DOHH2 (cell line): ENCODE results near the gene ZMAT1.

Experiments used
- H3F3A ChIP-seq: fragments of 200-600 bp; sonication (generic), shearing (Covaris generic); 2 replicates; pipeline ENCODE4 v1.6.0; 2016; ENCODE audit warnings: antibody characterized with exemption, mild to moderate bottlenecking; ENCODE audit not compliant: control insufficient read depth, insufficient read depth
- H3K27ac ChIP-seq: fragments of 200-600 bp; sonication (generic); 2 replicates; pipeline ENCODE4 v1.5.1; 2014; ENCODE audit warnings: low read depth, mild to moderate bottlenecking, low read length, moderate library complexity
- H3K27me3 ChIP-seq: fragments of 200-600 bp; sonication (generic); 2 replicates; pipeline ENCODE4 v1.6.1; 2014; ENCODE audit warnings: mild to moderate bottlenecking, low read length, mixed read lengths; ENCODE audit not compliant: control insufficient read depth
- H3K36me3 ChIP-seq: fragments of 200-600 bp; sonication (generic); 2 replicates; pipeline ENCODE4 v1.6.1; 2014; ENCODE audit warnings: mild to moderate bottlenecking, low read length, moderate library complexity, mixed read lengths; ENCODE audit not compliant: control insufficient read depth
- H3K4me1 ChIP-seq: fragments of 200-600 bp; sonication (generic); 2 replicates; pipeline ENCODE4 v1.6.1; 2014; ENCODE audit warnings: mild to moderate bottlenecking, low read length, mixed read lengths; ENCODE audit not compliant: control insufficient read depth
- H3K4me2 ChIP-seq: fragments of 200-600 bp; sonication (generic); 2 replicates; pipeline ENCODE4 v1.6.0; 2014; ENCODE audit warnings: mild to moderate bottlenecking, low read length, moderate library complexity
- H3K4me3 ChIP-seq: fragments of 200-600 bp; sonication (generic); 2 replicates; pipeline ENCODE4 v1.5.1; 2014; ENCODE audit warnings: mild to moderate bottlenecking, low read length, mixed read lengths
- H3K79me2 ChIP-seq: fragments of 200-600 bp; sonication (generic); 2 replicates; pipeline ENCODE4 v1.6.1; 2014; ENCODE audit warnings: mild to moderate bottlenecking, low read length, mixed read lengths; ENCODE audit not compliant: control insufficient read depth
- H3K9me2 ChIP-seq: fragments of 200-600 bp; sonication (generic); replicated peaks from 2 replicates; pipeline ENCODE4 v1.6.1; 2014; ENCODE audit warnings: mild to moderate bottlenecking, low read length, mixed read lengths; ENCODE audit not compliant: control insufficient read depth
- H3K9me3 ChIP-seq: fragments of 200-600 bp; sonication (generic); 2 replicates; pipeline ENCODE4 v1.6.1; 2014; ENCODE audit warnings: antibody characterized with exemption, low read length, mixed read lengths; ENCODE audit not compliant: control insufficient read depth, insufficient read depth
- H4K20me1 ChIP-seq: fragments of 200-600 bp; sonication (generic); 2 replicates; pipeline ENCODE4 v1.6.0; 2014; ENCODE audit warnings: low read depth, mild to moderate bottlenecking, antibody characterized with exemption, low read length, moderate library complexity; ENCODE audit not compliant: control insufficient read depth, insufficient read depth
- EZH2phosphoT487 ChIP-seq: fragments of 200-600 bp; sonication (generic); IDR thresholded peaks from 2 replicates; pipeline ENCODE4 v1.6.1; 2017; ENCODE audit warnings: borderline replicate concordance, mild to moderate bottlenecking, antibody characterized with exemption, low read length, moderate library complexity, mixed read lengths
- TF ChIP-seq, protein P1 (sequence below): fragments of 200-600 bp; sonication (generic); IDR thresholded peaks from one replicate; pipeline ENCODE4 v1.5.1; 2014; ENCODE audit warnings: antibody characterized with exemption, mild to moderate bottlenecking, low read depth, low read length; ENCODE audit not compliant: poor library complexity, severe bottlenecking

Gene ZMAT1

DNA sequence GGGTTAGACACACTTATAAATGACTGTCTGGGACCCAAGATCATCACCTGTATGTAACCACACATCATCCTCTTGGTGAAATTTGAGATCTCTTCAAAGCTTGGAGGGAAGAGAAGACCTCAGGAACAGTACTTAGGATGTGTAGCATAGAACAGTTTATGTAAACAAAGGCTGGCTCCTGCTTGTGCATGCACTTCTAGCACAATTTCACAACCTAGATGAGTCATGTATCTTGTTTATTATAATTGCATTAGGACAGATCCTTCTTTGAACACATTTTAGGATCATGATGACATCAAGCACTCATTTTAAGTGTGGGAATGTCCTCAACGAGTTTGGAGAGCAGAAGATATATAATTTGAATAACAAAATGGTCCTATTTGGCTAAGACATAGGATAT is 26.3 kb upstream of the ZMAT1 start:
- no peaks in the 10 kb centered on the region for H3K9me2 ChIP-seq
- H3K27ac ChIP-seq = no peak overlapping the region
- no peaks in the 10 kb centered on the region for H3K9me3 ChIP-seq
- no peaks in the 10 kb centered on the region for H3K36me3 ChIP-seq
- H3K4me1 ChIP-seq = no peaks in the 10 kb centered on the region
- H3K79me2 ChIP-seq = no peaks in the 10 kb centered on the region
- H3F3A ChIP-seq = no peaks in the 10 kb centered on the region
- no peaks in the 10 kb centered on the region for H3K27me3 ChIP-seq
- no peaks in the 10 kb centered on the region for H4K20me1 ChIP-seq
- H3K4me2 ChIP-seq = no peak overlapping the region
- TF ChIP-seq EZH2phosphoT487 = no peak
- TF ChIP-seq, protein P1, sequence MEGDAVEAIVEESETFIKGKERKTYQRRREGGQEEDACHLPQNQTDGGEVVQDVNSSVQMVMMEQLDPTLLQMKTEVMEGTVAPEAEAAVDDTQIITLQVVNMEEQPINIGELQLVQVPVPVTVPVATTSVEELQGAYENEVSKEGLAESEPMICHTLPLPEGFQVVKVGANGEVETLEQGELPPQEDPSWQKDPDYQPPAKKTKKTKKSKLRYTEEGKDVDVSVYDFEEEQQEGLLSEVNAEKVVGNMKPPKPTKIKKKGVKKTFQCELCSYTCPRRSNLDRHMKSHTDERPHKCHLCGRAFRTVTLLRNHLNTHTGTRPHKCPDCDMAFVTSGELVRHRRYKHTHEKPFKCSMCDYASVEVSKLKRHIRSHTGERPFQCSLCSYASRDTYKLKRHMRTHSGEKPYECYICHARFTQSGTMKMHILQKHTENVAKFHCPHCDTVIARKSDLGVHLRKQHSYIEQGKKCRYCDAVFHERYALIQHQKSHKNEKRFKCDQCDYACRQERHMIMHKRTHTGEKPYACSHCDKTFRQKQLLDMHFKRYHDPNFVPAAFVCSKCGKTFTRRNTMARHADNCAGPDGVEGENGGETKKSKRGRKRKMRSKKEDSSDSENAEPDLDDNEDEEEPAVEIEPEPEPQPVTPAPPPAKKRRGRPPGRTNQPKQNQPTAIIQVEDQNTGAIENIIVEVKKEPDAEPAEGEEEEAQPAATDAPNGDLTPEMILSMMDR = no peak
- no peak overlapping the region for H3K4me3 ChIP-seq

DNA sequence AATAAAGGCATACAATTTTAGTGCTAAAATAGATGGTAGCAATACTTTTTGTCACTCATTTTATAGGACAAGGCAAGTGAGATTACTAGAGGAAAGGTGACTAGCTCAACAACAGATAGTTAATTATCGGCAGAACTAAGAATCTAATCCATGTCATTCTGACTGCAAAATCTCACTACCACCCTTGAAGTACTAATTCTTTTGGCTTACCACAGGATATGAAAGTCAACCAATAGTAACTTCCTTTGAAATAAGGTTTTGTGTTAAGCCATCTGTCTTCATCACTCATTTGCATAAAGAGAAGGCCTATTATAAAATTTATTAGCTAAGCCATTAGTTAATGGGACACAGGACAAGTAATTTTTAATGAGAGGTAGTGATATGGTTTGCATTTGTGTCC is 25.3 kb upstream of the ZMAT1 start:
- Histone ChIP-seq H3K79me2 (no peaks in the 10 kb centered on the region), H4K20me1 (no peaks in the 10 kb centered on the region), H3K4me3 (no peak overlapping the region), H3K4me2 (no peak overlapping the region), H3F3A (no peaks in the 10 kb centered on the region), H3K27me3 (no peaks in the 10 kb centered on the region), H3K27ac (no peak overlapping the region), H3K36me3 (no peaks in the 10 kb centered on the region), H3K9me3 (no peaks in the 10 kb centered on the region), H3K9me2 (no peaks in the 10 kb centered on the region), H3K4me1 (no peaks in the 10 kb centered on the region)
- TF ChIP-seq, protein P1 = no peak
- TF ChIP-seq EZH2phosphoT487 = no peak

DNA sequence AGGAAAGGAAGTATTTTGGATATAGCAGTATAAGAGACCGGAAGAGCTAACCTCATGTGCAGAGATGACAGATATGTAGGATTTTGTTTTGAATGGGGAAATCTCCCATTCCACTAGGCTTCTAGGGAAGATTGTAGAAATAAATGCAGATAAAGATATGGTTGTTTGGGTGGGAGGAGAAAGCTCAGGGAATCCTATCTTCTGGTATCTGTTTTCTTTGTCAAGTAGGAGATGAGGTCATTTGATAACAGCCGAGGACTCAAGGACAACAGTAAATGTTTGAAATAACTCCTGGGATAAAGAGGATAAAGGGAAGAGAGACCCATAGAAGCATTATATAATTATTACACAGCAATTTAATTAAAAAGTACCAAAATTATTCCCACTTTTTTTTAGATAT is 24.7 kb upstream of the ZMAT1 start:
- Histone ChIP-seq H3K79me2 (no peaks in the 10 kb centered on the region), H3K36me3 (no peaks in the 10 kb centered on the region), H3K9me2 (no peaks in the 10 kb centered on the region), H3K27ac (no peak overlapping the region), H3F3A (no peaks in the 10 kb centered on the region), H3K4me3 (no peak overlapping the region), H3K4me2 (no peak overlapping the region), H3K4me1 (no peaks in the 10 kb centered on the region), H3K27me3 (no peaks in the 10 kb centered on the region), H4K20me1 (no peaks in the 10 kb centered on the region), H3K9me3 (no peaks in the 10 kb centered on the region)
- TF ChIP-seq EZH2phosphoT487 = no peak
- TF ChIP-seq, protein P1 = no peak

DNA sequence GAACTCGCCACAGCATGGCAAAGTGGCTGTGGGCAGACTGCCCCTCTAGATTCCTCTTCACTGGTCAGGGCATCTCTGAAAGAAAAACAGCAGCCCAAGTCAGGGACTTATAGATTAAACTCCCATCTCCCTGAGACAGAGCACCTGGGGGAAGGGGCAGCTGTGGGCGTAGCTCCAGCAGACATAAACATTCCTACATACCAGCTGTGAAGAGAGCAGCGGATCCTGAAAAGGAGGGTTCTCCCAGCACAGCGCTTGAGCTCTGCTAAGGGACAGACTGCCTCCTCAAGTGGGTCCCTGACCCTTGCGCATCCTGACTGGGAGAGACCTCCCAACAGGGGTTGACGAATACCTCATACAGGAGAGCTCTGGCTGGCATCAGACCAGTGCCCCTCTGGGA is 18.8 kb upstream of the ZMAT1 start:
- no peaks in the 10 kb centered on the region for H4K20me1 ChIP-seq
- H3K4me1 ChIP-seq = no peaks in the 10 kb centered on the region
- TF ChIP-seq, protein P1 = no peak
- no peak for TF ChIP-seq EZH2phosphoT487
- no peaks in the 10 kb centered on the region for H3K27me3 ChIP-seq
- H3F3A ChIP-seq = no peaks in the 10 kb centered on the region
- no peak overlapping the region for H3K4me3 ChIP-seq
- no peak overlapping the region for H3K4me2 ChIP-seq
- no peaks in the 10 kb centered on the region for H3K9me2 ChIP-seq
- H3K27ac ChIP-seq = no peak overlapping the region
- no peaks in the 10 kb centered on the region for H3K79me2 ChIP-seq
- H3K9me3 ChIP-seq = no peaks in the 10 kb centered on the region
- no peaks in the 10 kb centered on the region for H3K36me3 ChIP-seq
